ENCODE data around the gene TFPI. TPM values are rescaled to one million over a fixed set of nuclear protein-coding genes. Genes with fewer than 3 reads are reported as not detected.

Gene TFPI
- total and polyA plus RNA-seq, 2 of the 8 experiments (the other 6 are each of a cell fraction or from before 2014, with no cell fraction given): 2.0 to 7.1 TPM

- CTCF ChIA-PET (ENCODE audit: partially characterized antibody): interaction anchor here (0.6 to 1.0 kb wide), 2 partner anchors 11 to 16 kb away, joined by 3 read pairs; no protein-coding TSS in a partner anchor
- Histone ChIP-seq H3K56ac (replicated peaks; ENCODE audit: insufficient read length, low read depth, low read length) (no peak overlapping the region), H4K20me1 (replicated peaks in 1 of 2; ENCODE audit: control insufficient read depth in 1 of 2, insufficient read depth in 2 of 2, low read length in 2 of 2) (no peaks in the 10 kb centered on the region), H2BK120ac (replicated peaks; ENCODE audit: low read depth, low read length) (no peak overlapping the region), H3K36me3 (ENCODE audit: control insufficient read depth in 2 of 4, insufficient read depth in 4 of 4, low read length in 3 of 4) (no peaks in the 10 kb centered on the region), H3K4ac (replicated peaks; ENCODE audit: insufficient read length, low read depth, low read length) (no peak overlapping the region), H3K9me3 (ENCODE audit: insufficient read depth in 2 of 2, low read depth in 1 of 2, low read length in 1 of 2) (no peaks in the 10 kb centered on the region), H3K9ac (replicated peaks in 1 of 4; ENCODE audit: extremely low read depth in 1 of 4, low read depth in 3 of 4, low read length in 3 of 4) (no peak overlapping the region), H3K27ac (ENCODE audit: low read depth, low read length) (no peak overlapping the region), H2BK20ac (ENCODE audit: low read length) (no peak overlapping the region), H4K5ac (ENCODE audit: insufficient read length, low read depth, low read length) (no peak overlapping the region), H2BK12ac (ENCODE audit: low read depth, low read length) (no peak overlapping the region), H3K23me2 (ENCODE audit: low read depth, low read length) (no peaks in the 10 kb centered on the region), H3K79me1 (ENCODE audit: low read depth, low read length) (no peaks in the 10 kb centered on the region), H3K18ac (ENCODE audit: extremely low read depth, low read length) (no peak overlapping the region), H2AFZ (ENCODE audit: low read length) (no peak overlapping the region), H3K4me3 (ENCODE audit: extremely low read depth in 1 of 4, insufficient read depth in 2 of 4, low read depth in 3 of 4, low read length in 4 of 4) (no peak overlapping the region), H4K8ac (ENCODE audit: extremely low read depth, insufficient read depth, low read length) (no peak overlapping the region), H4K91ac (replicated peaks; ENCODE audit: insufficient read length, low read length) (no peak overlapping the region), H3K4me1 (replicated peaks in 1 of 4; ENCODE audit: control insufficient read depth in 3 of 4, insufficient read depth in 4 of 4, low read length in 3 of 4) (no peaks in the 10 kb centered on the region), H3K14ac (ENCODE audit: insufficient read length) (no peak overlapping the region), H2AK5ac (ENCODE audit: low read depth, low read length) (no peak overlapping the region), H2BK15ac (ENCODE audit: low read length) (no peak overlapping the region), H3K27me3 (replicated peaks in 1 of 4; ENCODE audit: control insufficient read depth in 3 of 4, extremely low read depth in 1 of 4, insufficient read depth in 3 of 4, low read length in 3 of 4) (no peaks in the 10 kb centered on the region), H3K23ac (ENCODE audit: insufficient read length) (no peak overlapping the region), H3K79me2 (ENCODE audit: control insufficient read depth in 1 of 2, insufficient read depth in 2 of 2, low read length in 2 of 2) (no peaks in the 10 kb centered on the region), H3K4me2 (ENCODE audit: insufficient read depth in 1 of 2, low read depth in 2 of 2, low read length in 2 of 2) (no peak overlapping the region), H2BK5ac (ENCODE audit: low read depth, low read length) (no peak overlapping the region)
- WGBS, 2 experiments (ENCODE audit: extremely low coverage in 1 of 2, insufficient coverage in 1 of 2, insufficient read length in 1 of 2, insufficient replicate concordance in 2 of 2, low coverage in 1 of 2, low lambda C conversion rate in 2 of 2, missing lambda C conversion rate in 1 of 2): 62% methylated on average over 2 of the region's 2 CpGs; no CpG with 5 or more reads in 1 of the 2 experiments
- FAIRE-seq (no peak), DNase-seq (ENCODE audit: low read depth in 1 of 2, low spot score in 2 of 2) (no peak)
- POLR2A ChIA-PET (ENCODE audit: partially characterized antibody): no interaction called here
- no peak for TF ChIP-seq SIN3A (conservative IDR thresholded peaks at IDR 0.05 in 1 of 2, IDR thresholded peaks at IDR 0.05 in 1 of 2; ENCODE audit: low read depth in 1 of 2, low read length in 2 of 2)
- no peak for TF ChIP-seq ATF2 (IDR thresholded peaks at IDR 0.05; ENCODE audit: low read length)
- TF ChIP-seq USF2 (IDR thresholded peaks at IDR 0.05; ENCODE audit: low read length): no peak
- no peak for TF ChIP-seq CREB1 (IDR thresholded peaks at IDR 0.05)
- no peak for TF ChIP-seq TBP (IDR thresholded peaks at IDR 0.05; ENCODE audit: low read depth, low read length)
- TF ChIP-seq HDAC2 (IDR thresholded peaks at IDR 0.05; ENCODE audit: borderline replicate concordance in 1 of 2, low read depth in 2 of 2, low read length in 2 of 2): no peak
- no peak for TF ChIP-seq CHD1 (IDR thresholded peaks at IDR 0.05; ENCODE audit: low read depth, low read length)
- no peak for TF ChIP-seq RBBP5 (IDR thresholded peaks at IDR 0.05; ENCODE audit: borderline replicate concordance, low read depth, low read length)
- TF ChIP-seq CTBP2 (IDR thresholded peaks at IDR 0.05; ENCODE audit: borderline replicate concordance, insufficient read depth, insufficient read length, low read length): no peak
- no peak for TF ChIP-seq RXRA (IDR thresholded peaks at IDR 0.05; ENCODE audit: insufficient read depth, low read depth, low read length)
- TF ChIP-seq EZH2 (IDR thresholded peaks at IDR 0.05; ENCODE audit: low read depth, low read length, severe bottlenecking): no peak
Measured at GRCh38 chr2:187442778-187443177, 111.5 kb downstream of the TFPI start.
